Stimulated activated CD4-positive, alpha-beta T cell treated with anti-CD3 and anti-CD28 coated beads, Interleukin-4, amount 100 ng/mL, for 48 hours (primary cell): ENCODE measurements around the gene SAMD4A.

Experiments used
- DNase-seq, 2 donors: peaks; one replicate each; pipeline ENCODE4 v3.0.0-alpha.2; 2020; ENCODE audit warnings: low read depth in 2 of 2

SAMD4A gene

GRCh38 chr14:54702492-54702891 is 135.6 kb downstream of the SAMD4A start:
- no peak for DNase-seq

- DNase-seq, result no peak
These were observed 136.2 kb downstream of the SAMD4A start for GRCh38 chr14:54703082-54703481.

GRCh38 chr14:54703724-54704123 is 136.8 kb downstream of the SAMD4A start:
- no peak for DNase-seq

GRCh38 chr14:54704768-54705167 is 137.8 kb downstream of the SAMD4A start:
- DNase-seq, result no peak

GRCh38 chr14:54706769-54707168 is 139.8 kb downstream of the SAMD4A start:
- no peak for DNase-seq

- no peak for DNase-seq
These were observed 141.2 kb downstream of the SAMD4A start for GRCh38 chr14:54708161-54708560.

GRCh38 chr14:54708982-54709381 is 142.1 kb downstream of the SAMD4A start:
- no peak for DNase-seq

GRCh38 chr14:54709444-54709843 is 142.5 kb downstream of the SAMD4A start:
- no peak for DNase-seq

GRCh38 chr14:54709867-54710266 is 142.9 kb downstream of the SAMD4A start:
- DNase-seq, result no peak

GRCh38 chr14:54711312-54711711 is 144.4 kb downstream of the SAMD4A start:
- no peak for DNase-seq

- no peak for DNase-seq
These were observed 145.0 kb downstream of the SAMD4A start for GRCh38 chr14:54711812-54712464.

- no peak for DNase-seq
These were observed 145.7 kb downstream of the SAMD4A start for GRCh38 chr14:54712465-54713200.

GRCh38 chr14:54713379-54713778 is 146.5 kb downstream of the SAMD4A start:
- DNase-seq, result no peak

GRCh38 chr14:54715239-54715638 is 148.3 kb downstream of the SAMD4A start:
- no peak for DNase-seq

GRCh38 chr14:54715811-54716210 is 148.9 kb downstream of the SAMD4A start:
- DNase-seq, result no peak

- no peak for DNase-seq
These were observed 149.9 kb downstream of the SAMD4A start for GRCh38 chr14:54716862-54717261.

GRCh38 chr14:54718046-54718445 is 151.1 kb downstream of the SAMD4A start:
- DNase-seq, result no peak

GRCh38 chr14:54719406-54719805 is 152.5 kb downstream of the SAMD4A start:
- no peak for DNase-seq

- no peak for DNase-seq
These were observed 156.0 kb downstream of the SAMD4A start for GRCh38 chr14:54722791-54723432.

GRCh38 chr14:54724123-54724522 is 157.2 kb downstream of the SAMD4A start:
- DNase-seq, result no peak

GRCh38 chr14:54724676-54725325 is 157.9 kb downstream of the SAMD4A start:
- no peak for DNase-seq

GRCh38 chr14:54725998-54726397 is 159.1 kb downstream of the SAMD4A start:
- DNase-seq, result no peak
